Measurements from ENCODE around the gene KCNJ9. TPM values are rescaled to one million over a fixed set of nuclear protein-coding genes. Genes with fewer than 3 reads are reported as not detected.

The KCNJ9 gene
- total RNA-seq, 2 donors from 2014 or later, result not detected

DNA sequence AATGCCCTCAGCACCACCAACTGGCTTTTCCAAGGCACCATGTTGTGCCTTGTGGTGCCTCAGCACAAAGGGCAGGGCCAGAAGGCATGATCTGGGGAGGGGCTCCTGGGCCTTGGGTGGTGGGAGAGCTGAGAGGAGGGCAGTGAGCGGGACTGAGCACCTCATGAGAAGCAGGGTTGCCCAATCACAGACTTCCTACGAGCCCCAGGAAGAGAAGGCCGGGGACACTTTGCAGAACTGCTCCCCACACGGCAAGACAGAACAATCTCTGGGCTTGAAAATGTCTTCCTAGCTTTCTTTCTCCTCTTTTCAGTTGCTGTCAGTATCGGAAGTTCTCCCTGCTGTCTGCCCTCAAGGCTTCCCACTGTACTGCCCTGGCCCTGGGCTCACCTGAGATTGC is 18.2 kb upstream of the KCNJ9 start:
- intact Hi-C loops (cut with DNase I, micrococcal nuclease), result no loop called here
- ATAC-seq (no peak), DNase-seq (no peak)

DNA sequence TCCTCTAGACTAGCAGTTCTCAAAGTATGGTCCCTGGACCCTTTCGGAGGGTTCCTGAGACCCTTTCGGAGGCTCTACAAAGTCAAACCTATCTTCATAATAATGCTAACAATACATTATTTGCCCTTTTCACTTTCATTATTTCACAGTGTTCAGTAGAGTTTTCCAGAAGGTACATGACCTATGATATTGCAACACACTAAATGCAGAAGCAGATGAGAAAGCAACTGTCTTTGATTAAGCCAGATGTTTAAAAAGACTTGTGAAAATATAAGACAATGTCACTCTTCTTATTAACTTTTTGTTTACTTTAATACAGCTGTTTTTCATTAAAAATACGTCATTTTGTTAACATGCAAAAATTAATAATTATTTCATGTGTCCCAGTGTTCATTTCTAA is 17.2 kb upstream of the KCNJ9 start:
- DNase-seq, result no peak
- no peak for ATAC-seq
- intact Hi-C loops (cut with DNase I, micrococcal nuclease), result no loop called here

DNA sequence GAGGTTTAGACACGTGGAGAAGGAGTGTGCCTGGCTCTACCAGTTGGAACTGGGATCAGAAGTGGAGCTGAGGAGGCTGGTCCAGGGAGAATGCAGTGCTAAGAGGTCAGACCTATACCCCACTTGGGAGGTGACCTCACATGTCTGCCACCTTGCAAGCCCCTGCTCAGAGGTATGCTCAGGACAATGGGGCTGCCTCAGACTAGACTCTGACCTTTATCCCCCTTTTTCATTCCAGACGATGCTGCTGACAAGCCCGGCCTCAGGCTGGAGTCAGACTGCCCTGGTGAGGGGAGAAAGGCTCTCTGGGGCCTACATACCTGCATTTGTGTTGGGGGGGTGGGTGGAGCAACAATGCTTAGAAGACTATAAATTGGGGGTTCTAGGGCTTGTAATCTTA is 16.6 kb upstream of the KCNJ9 start:
- DNase-seq, result no peak

DNA sequence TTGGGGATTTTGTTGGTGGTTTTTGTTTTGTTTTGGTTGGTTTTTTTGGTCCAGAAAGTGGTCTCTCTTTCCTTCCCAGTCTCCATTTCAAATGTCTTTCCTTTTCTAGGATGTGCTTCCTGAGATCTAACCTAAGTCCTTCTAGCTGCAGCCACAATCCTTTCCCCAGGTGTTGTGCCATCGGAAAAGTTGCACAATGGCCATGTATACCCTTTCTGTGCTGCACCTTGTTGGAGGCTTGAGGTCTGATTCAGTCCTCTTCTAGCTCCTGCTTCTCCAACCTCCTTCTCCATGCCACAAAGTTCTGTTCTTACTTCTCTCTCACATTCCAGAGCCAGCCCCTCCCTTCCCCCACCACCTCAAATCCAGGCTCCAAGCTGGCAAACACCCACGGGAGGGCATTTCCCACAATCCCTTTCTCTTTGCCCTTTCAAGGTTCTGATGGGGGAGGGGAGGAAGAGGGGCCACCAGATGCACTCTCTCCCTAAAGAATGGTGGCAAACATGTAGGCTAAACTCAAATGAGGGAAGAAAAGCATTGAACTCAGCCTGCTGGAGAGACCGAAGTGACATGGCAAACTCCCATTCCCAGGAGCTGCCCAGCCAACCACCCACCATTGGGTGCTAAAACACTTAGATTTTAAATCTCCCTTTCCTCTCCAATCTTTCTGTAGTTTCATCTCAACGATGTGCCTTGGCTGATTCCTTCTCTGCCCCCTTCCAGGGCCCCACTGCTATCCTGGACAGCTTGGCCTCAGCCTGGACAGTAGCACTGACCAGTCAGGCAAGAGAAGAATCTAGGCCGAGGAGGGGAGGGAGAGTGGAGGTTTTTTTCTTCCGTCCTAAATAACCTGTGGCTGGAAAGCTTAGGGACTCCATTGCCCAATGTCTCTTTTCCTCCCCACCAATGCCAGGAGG is 14.3 kb upstream of the KCNJ9 start:
- DNase-seq (no peak), ATAC-seq (no peak)
- intact Hi-C loops (cut with DNase I, micrococcal nuclease), result no loop called here

More for the DNA sequence above, 16.6 kb upstream of the KCNJ9 start:
- ATAC-seq, result no peak
- intact Hi-C loops (cut with DNase I, micrococcal nuclease), result no loop called here

DNA sequence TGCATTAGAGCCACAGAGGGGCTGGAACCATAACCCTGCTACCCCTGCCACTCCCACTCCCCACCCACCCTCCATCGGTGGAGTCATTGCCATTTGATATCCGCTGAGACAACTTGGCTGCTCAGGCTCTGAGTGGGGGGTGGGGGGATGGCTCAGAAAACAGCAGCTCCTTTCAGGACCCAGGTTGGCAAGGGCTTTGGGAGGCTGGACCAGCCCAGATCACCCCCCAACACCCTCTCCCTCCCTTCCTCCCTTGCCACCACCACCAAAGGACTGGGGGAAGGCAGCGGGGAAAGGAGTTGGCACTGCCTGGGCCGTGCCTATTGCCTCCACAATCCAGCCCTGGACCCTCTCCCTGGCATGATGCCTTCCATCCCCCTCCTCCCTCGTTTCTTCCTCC is 13.1 kb upstream of the KCNJ9 start:
- no peak for ATAC-seq
- DNase-seq, result no peak
- intact Hi-C loops (cut with DNase I, micrococcal nuclease), result no loop called here

DNA sequence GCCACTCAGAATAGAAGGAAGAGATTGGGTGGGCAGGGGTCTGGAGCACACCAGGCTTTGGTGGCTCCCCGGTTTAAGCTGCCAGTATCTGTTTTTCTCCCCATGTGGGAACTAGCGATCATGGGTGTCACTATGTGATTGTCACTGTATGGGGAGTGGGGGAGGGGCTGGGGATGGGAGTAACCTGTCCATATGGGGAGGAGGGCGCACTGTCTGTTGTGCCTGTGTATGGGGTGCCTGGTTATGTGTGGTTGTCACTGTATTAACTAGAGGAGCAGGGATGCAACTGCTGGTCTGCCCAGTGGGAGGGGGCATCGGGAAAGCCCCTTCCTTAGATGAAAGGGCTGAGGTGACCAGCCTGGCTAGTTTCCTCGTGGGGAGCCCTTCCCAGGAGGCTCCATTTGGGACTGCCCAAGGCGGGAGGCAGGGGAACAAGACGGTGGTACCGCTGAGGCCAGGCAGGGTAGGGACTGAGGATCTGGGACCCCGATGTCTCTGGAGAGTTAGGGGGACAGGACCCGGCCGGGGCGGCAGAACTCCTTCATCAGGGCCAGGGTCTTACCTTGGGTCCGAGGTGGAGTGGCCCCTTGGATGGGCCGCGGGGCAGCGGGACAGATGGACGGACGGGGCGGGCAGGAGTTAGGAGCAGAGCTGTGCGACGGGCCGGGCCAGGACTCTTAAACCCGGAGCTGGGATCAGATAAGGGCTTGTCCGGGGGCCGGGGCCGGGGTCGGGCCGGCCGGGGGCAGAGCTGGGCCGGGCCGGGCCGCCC is 11.7 kb upstream of the KCNJ9 start, which contains the start of gene KCNJ10:
Gene KCNJ10, minus strand, starts transcription at position 701 of the 772 bp plus-strand sequence. CDS start 27,628 bp downstream, outside the sequence.
- ATAC-seq (peak; percentile 30), DNase-seq (no peak)
- intact Hi-C loops (cut with DNase I, micrococcal nuclease), result no loop called here

DNA sequence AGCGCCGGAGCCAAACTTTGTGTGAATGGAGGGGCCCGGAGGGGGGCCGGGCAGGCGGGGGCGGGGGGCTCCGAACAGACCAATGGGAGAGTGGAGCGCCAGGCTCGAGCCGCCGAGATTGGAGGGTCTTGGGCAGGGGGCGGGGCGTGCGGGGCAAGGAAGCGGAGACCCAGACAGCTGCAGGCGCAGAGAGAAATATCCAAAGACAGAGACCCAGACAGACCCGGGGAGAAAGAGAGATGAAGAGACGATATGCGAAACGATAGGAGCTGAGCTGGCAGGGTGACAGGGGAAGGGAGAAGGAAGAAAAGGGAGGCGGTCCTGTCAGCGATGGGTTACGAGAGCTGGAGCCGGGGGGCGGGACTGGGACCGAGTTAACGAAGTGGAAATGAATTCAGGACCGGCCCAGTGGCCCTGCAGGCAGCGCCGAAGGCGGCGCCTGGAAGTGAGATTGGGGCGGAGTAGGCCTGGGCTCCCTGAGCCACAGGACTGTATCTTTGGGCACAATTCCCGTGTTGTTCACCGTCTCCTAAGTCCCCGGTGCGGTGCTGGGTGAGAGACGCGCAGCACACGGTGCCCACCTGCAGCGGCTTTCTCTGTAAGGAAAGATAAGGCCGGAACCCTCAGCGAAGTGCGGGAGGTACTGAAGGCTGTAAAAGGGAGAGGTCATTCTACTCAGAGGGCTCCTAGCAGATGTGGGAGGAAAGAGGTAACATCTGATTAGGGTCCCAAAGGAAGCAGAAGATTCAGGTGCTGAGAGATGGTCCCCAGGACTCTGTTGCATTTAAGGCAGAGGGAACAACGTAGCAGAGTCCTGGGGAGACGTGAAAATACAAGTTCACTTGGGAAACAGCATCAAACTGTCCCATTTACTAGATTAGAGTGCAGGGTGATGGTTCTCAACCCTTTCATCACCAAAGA is 10.8 kb upstream of the KCNJ9 start:
- intact Hi-C loops (cut with DNase I, micrococcal nuclease), result no loop called here
- DNase-seq (peak; percentile 69 to 74), ATAC-seq (peak; percentile 86)

DNA sequence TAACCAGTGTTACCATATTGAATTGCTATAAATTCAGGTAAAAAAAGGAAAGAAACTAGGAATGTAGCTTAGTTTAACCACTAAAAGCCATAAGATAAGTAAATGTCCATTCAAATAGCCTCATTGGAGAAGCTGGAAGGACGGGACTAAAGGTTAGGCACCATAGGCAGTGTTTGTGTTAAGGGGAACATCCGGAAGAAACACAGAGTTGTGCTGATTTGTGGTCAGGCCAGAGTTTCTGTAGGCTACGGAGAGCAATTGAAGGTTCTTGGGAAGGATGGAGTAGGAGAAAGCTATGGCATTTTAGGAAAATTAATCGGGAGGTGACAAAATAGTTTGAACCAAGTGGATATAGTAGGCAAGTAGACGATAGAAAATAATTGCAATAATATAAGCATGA is 10.0 kb upstream of the KCNJ9 start:
- DNase-seq (no peak), ATAC-seq (no peak)
- intact Hi-C loops (cut with DNase I, micrococcal nuclease), result no loop called here

DNA sequence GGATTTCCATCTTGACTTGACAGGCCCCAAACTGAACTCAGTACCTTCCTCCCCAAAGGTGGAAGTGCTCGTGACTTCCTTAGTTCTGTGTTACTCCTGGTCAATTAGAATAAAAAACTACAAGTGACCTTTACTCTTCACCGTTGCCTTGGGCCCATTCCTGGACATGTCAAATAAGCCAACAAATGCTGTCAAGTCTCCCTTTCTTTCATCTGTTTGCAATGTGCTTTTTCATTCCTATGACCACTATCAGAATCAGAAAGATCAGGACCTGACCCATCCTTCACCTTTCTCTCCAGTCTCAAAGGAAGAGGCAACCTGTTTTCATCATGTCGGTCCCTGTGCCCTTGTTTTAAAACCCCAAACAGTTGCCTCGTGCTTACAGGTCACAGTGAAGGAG is 6.5 kb upstream of the KCNJ9 start:
- intact Hi-C loops (cut with DNase I, micrococcal nuclease), result no loop called here
- no peak for DNase-seq
- ATAC-seq, result no peak

DNA sequence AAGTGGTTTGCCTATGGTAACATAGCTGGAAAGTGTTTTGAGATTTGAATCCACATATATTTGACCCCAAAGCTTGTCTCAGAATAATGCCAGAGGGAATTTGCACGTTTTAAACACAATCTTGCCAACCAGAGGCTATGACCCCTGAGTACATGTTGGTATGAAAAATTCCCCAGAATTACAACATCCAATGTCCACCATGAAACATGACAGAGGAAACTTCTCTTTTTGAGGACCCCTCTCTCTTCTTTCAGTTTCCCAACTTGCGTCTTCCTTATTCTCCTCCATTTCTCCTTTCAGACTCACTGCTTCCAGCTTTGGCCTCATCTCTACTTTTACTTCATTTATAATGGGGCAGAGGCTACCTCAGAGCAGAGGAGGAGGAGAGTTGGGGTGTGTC is 5.5 kb upstream of the KCNJ9 start:
- intact Hi-C loops (cut with DNase I, micrococcal nuclease), result no loop called here
- ATAC-seq (no peak), DNase-seq (no peak)

DNA sequence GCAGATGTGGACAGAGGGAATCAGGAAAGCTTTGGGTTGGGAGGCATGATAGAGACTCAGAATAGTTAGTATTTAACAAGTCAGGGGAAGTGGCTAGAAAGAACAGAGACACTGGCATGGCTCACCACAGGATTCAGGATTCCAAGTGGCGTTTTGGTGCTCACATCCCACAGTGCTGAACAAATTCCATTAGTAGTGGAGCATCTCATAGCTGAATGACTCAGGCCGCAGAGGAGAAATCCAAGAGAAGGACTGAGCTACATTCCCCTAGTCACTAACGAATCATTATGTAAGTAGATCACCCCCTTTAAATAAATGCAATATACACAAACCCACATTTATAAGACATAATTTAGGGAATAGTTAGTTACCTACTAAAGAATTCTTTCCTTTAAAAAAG is 5.0 kb upstream of the KCNJ9 start:
- DNase-seq (no peak), ATAC-seq (no peak)
- intact Hi-C loops (cut with DNase I, micrococcal nuclease), result no loop called here

DNA sequence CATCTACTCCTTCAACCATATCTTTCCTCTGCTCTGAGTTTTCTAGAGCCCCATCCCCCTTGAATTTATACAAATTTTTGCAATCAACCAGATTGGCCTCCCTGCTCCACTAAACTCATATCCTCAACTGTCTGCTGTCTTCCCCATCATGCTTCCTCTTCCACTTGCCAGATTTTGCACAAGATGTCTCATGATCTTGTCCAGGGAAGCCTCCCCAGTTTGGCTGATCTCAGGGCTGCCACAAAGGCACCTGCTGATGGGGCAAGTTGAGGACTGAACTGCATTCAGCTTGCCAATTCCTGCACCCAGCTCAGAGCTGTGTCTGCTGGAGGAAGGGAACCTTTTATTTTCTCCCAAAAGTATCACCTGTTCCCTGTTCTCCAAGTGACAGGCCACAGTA is 3.9 kb upstream of the KCNJ9 start:
- ATAC-seq, result no peak
- DNase-seq, result no peak
- intact Hi-C loops (cut with DNase I, micrococcal nuclease), result no loop called here

DNA sequence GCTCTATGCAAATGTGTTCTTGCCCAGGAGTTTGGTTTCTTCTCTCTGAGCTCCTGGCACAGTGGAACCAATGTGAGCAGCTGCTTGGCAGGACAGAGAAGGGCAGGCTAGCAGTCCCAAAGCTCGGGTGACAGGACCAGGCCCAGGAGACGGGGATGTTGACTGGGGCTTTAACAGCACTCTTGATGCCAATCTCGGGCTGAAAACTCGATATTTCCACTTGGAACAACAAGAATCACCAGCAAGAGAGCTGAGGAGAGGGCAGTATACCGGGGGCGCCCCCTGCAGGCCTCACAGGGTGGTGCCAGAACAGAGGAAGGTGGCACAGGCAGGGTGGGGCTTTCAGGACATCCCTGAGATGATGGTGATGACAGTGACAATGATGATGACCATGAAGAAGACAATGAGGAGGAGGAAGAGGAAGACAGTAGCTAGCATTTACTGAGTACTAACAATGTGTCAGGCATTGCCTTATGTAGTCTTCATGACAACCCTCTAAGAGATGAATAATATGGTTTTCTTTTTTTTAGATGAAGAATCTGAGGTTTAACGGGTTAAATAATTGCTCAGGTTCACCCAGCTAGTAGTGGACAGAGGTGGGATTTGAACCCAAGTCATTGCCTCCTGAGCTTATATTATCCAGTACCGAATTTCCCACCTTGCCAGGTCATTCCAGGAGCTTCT is 2.7 kb upstream of the KCNJ9 start:
- ATAC-seq, result peak; percentile 77
- peak in 1 of 2 donors; percentile 57 for DNase-seq
- intact Hi-C loops (cut with DNase I, micrococcal nuclease), result no loop called here

DNA sequence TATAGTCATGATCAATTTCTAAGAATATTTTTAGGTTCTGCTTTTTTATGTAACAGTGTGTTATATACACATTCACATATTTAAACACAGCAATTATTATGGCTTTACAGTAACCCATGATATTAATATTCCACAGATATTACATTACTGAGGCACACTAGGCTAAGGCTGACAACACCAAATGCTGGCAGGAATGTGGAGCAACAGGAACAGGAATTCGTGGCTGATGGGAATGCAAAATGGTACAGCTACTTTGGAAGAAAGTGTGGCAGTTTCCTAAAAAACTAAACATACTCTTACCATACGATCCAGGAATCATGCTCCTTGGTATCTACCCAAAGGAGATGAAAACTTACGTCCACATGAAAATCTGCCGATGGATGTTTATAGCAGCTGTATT is 1.9 kb upstream of the KCNJ9 start:
- ATAC-seq (no peak), DNase-seq (no peak)
- intact Hi-C loops (cut with DNase I, micrococcal nuclease), result no loop called here

DNA sequence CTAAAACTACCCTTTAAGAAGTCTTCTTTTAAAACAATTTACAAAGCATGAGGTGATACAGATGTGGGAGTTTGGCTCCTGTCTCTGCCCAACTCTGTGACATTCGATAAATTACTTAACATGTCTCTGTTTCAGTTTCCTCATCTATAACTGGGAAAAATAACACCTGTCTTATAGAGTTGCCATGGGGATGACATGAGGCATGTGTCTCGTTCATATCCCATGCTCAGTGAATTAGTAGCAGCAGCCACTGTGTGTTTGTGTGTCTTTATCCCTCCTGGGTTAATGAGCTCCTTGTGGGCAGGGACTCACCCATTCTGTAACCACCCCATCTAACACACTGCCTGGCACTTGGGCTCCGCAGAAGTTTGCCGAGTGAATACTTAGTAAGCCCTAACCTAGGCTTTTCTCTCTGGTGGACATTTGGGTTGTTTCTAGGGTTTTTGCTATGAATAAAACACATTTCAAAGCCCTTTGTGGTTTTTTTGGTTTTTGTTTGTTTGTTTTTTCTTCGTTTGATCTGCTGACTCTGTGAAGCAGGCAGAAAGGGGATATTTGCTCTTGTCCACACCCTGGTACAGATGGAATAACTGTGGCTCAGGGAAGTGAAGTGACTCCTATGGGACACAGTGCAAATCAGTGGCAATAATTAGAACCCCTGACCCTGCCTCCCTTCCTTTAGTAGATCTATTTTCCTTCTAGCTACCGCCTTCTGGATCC is 797 bp upstream of the KCNJ9 start:
- intact Hi-C loops (cut with DNase I, micrococcal nuclease), result no loop called here
- no peak for ATAC-seq
- DNase-seq, result no peak

DNA sequence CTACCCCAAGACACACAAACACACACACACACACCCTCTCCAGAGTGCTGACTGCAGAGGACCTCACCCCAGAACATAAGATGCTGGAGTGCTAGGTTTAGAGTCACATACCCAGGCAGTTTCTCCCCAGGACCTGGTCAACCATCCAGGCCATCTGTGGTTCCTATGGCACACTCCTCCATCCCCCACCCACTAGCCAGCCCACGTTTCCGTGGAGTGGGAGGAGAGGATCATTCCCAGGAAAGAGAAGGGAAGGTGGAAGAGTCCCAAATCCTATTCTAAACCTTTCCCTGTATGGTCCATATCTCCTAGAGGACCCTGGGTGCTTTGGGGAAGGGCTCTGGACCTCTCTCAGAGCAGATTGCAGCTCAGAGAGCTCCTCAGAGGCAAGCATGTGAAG is 1.1 kb downstream of the KCNJ9 start:
- intact Hi-C loops (cut with DNase I, micrococcal nuclease), result no loop called here
- ATAC-seq (no peak), DNase-seq (no peak)

DNA sequence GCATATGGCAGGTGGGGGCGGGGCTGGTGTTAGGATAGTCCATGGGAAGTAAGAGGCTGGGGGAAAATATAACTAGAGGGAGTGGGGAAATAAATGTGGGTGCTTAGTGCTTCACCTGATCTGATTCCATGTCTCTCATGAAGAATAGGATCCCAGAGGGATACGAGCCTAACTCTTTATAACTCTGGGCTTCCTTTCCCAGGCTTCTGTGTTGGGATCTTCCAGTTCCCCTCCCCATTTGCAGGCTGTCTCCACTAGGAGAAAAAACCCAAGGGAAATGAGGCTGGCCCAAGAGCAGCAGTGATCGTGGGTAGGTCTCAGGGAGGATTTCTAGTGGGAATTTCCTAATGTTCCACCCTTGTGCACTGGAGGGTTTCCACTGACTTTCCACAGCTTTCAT is 1.6 kb downstream of the KCNJ9 start:
- intact Hi-C loops (cut with DNase I, micrococcal nuclease), result no loop called here
- no peak for ATAC-seq

More for the DNA sequence above, 1.6 kb downstream of the KCNJ9 start:
- no peak for DNase-seq
